HepG2 (cell line): Measurements from ENCODE around the gene MYOM1. TPM values are rescaled to one million over a fixed set of nuclear protein-coding genes. Genes with fewer than 3 reads are reported as not detected.

ENCODE experiments used
- CAMTA2 ChIP-seq: sonication (generic); formaldehyde crosslinking; IDR thresholded peaks from 2 replicates; pipeline ENCODE4 v1.4.0; 2020; ENCODE audit warnings: mild to moderate bottlenecking, missing genetic modification reagents, borderline replicate concordance
- CBFB ChIP-seq: sonication (generic); formaldehyde crosslinking; IDR thresholded peaks from 2 replicates; pipeline ENCODE4 v1.4.0; 2020; ENCODE audit warnings: missing genetic modification reagents
- EED ChIP-seq: sonication (generic); formaldehyde crosslinking; IDR thresholded peaks from 2 replicates; pipeline ENCODE4 v1.5.0; 2020; ENCODE audit warnings: mild to moderate bottlenecking, missing genetic modification reagents
- RXRB ChIP-seq: IDR thresholded peaks from 2 replicates; pipeline ENCODE4 v1.6.1; 2016; ENCODE audit warnings: borderline replicate concordance, missing genetic modification reagents, missing compliant biosample characterization
- SCMH1 ChIP-seq: sonication (generic); formaldehyde crosslinking; IDR thresholded peaks from 2 replicates; pipeline ENCODE4 v1.9.0; 2021; ENCODE audit warnings: missing genetic modification reagents, mild to moderate bottlenecking, borderline replicate concordance
- TEAD3 ChIP-seq: optimal IDR thresholded peaks from 2 replicates; pipeline ENCODE3; 2016; ENCODE audit warnings: borderline replicate concordance
- TOE1 ChIP-seq: sonication (generic); formaldehyde crosslinking; IDR thresholded peaks from 2 replicates; pipeline ENCODE4 v1.4.0; 2020; ENCODE audit warnings: mild to moderate bottlenecking, missing genetic modification reagents
- ZBTB7B ChIP-seq: sonication (generic); formaldehyde crosslinking; IDR thresholded peaks from 2 replicates; pipeline ENCODE4 v1.4.0; 2020; ENCODE audit warnings: missing genetic modification reagents
- ZFY ChIP-seq: sonication (generic); formaldehyde crosslinking; IDR thresholded peaks from 2 replicates; pipeline ENCODE4 v1.4.0; 2020; ENCODE audit warnings: missing genetic modification reagents
- ZMYM3 ChIP-seq: sonication (generic); formaldehyde crosslinking; IDR thresholded peaks from 2 replicates; pipeline ENCODE4 v1.5.1; 2020; ENCODE audit warnings: mild to moderate bottlenecking, missing genetic modification reagents
- ZNF292 ChIP-seq: sonication (generic); formaldehyde crosslinking; IDR thresholded peaks from 2 replicates; pipeline ENCODE4 v1.8.1; 2022; ENCODE audit warnings: mild to moderate bottlenecking, low read depth, missing genetic modification reagents, borderline replicate concordance
- ZNF331 ChIP-seq: sonication (generic); formaldehyde crosslinking; IDR thresholded peaks from 2 replicates; pipeline ENCODE4 v1.4.0; 2020; ENCODE audit warnings: missing genetic modification reagents
- ZNF33B ChIP-seq: sonication (generic); formaldehyde crosslinking; IDR thresholded peaks from 2 replicates; pipeline ENCODE4 v1.5.1; 2020; ENCODE audit warnings: mild to moderate bottlenecking, missing genetic modification reagents
- ZNF605 ChIP-seq: sonication (generic); formaldehyde crosslinking; IDR thresholded peaks from 2 replicates; pipeline ENCODE4 v1.8.0; 2022; ENCODE audit warnings: mild to moderate bottlenecking, missing genetic modification reagents
- ZNF776 ChIP-seq: sonication (generic); formaldehyde crosslinking; IDR thresholded peaks from 2 replicates; pipeline ENCODE4 v1.4.0; 2020; ENCODE audit warnings: mild to moderate bottlenecking, missing genetic modification reagents
- ZSCAN31 ChIP-seq: sonication (generic); formaldehyde crosslinking; IDR thresholded peaks from 2 replicates; pipeline ENCODE4 v1.5.0; 2020; ENCODE audit warnings: low read depth, mild to moderate bottlenecking, missing genetic modification reagents
- polyA plus RNA-seq, 8 experiments: library from polyadenylated mRNA; depleted of rRNA in 3 of 8; stranded (reverse) in 7 of 8; unstranded in 1 of 8; fragments of >200 nt; fragmentation: Illumina TruSeq in 4 of 8; extraction: Trizol in 4 of 8; gene quantifications; 2 replicates each; pipeline versions ENCODE4 v1.2.1 to v1.2.3, GENCODE V29; 2011 to 2016; ENCODE audit warnings: low read depth in 4 of 8, missing spikeins in 1 of 8, mixed read lengths in 1 of 8; ENCODE audit not compliant: insufficient read depth in 1 of 8
- total RNA-seq, 5 experiments: library from RNA; depleted of rRNA; stranded (reverse); fragments of >200 nt; fragmentation: Illumina TruSeq; extraction: Trizol; gene quantifications; 2 replicates each; pipeline ENCODE4 v1.2.3, GENCODE V29; 2016; ENCODE audit warnings: low read depth in 1 of 5
- TF ChIP-seq, protein P1 (sequence below): sonication (generic); formaldehyde crosslinking; IDR thresholded peaks from 2 replicates; pipeline ENCODE4 v1.5.0; 2020; ENCODE audit warnings: mild to moderate bottlenecking, missing genetic modification reagents, borderline replicate concordance
- TF ChIP-seq, protein P2 (sequence below): sonication (generic); formaldehyde crosslinking; IDR thresholded peaks from 2 replicates; pipeline ENCODE4 v1.8.1; 2023; ENCODE audit warnings: missing genetic modification reagents, inconsistent platforms, borderline replicate concordance
- TF ChIP-seq, protein P3 (sequence below), 2 experiments: sonication (generic) in 1 of 2; formaldehyde crosslinking in 1 of 2; IDR thresholded peaks; 2 replicates each; pipeline versions ENCODE4 v1.4.0 to v1.6.1; 2016 to 2020; ENCODE audit warnings: borderline replicate concordance in 1 of 2, low read depth in 1 of 2, mild to moderate bottlenecking in 1 of 2, missing genetic modification reagents in 1 of 2
- TF ChIP-seq, protein P4 (sequence below): sonication (generic); formaldehyde crosslinking; conservative IDR thresholded peaks from 2 replicates; pipeline ENCODE4 v1.5.0; 2020; ENCODE audit warnings: missing genetic modification reagents

MYOM1 gene
- total and polyA plus RNA-seq, 2 of the 13 experiments (the other 11 are each of a cell fraction or from before 2014, with no cell fraction given), result 0.46 to 0.98 TPM

DNA sequence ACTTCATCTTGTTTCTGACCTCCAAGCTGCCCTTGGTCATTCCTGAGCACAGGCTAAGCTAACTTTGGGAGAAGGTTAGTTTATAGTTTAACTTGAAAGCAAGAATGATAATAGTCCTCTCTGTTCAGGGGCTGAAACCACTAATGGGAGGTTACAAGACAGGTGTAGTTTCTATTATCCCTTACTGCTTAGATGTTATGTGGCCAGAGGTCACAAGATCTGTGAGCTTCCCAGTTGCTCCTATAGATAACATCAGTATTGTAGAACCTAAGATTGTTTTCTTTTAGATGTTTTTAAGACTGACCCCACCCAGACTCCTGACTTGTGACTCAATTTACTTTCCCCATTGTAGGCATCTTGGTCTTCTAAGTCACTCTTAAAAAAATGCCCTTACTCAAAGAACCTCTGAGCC is 112.0 kb downstream of the MYOM1 start (continued):
- TF ChIP-seq, protein P1, sequence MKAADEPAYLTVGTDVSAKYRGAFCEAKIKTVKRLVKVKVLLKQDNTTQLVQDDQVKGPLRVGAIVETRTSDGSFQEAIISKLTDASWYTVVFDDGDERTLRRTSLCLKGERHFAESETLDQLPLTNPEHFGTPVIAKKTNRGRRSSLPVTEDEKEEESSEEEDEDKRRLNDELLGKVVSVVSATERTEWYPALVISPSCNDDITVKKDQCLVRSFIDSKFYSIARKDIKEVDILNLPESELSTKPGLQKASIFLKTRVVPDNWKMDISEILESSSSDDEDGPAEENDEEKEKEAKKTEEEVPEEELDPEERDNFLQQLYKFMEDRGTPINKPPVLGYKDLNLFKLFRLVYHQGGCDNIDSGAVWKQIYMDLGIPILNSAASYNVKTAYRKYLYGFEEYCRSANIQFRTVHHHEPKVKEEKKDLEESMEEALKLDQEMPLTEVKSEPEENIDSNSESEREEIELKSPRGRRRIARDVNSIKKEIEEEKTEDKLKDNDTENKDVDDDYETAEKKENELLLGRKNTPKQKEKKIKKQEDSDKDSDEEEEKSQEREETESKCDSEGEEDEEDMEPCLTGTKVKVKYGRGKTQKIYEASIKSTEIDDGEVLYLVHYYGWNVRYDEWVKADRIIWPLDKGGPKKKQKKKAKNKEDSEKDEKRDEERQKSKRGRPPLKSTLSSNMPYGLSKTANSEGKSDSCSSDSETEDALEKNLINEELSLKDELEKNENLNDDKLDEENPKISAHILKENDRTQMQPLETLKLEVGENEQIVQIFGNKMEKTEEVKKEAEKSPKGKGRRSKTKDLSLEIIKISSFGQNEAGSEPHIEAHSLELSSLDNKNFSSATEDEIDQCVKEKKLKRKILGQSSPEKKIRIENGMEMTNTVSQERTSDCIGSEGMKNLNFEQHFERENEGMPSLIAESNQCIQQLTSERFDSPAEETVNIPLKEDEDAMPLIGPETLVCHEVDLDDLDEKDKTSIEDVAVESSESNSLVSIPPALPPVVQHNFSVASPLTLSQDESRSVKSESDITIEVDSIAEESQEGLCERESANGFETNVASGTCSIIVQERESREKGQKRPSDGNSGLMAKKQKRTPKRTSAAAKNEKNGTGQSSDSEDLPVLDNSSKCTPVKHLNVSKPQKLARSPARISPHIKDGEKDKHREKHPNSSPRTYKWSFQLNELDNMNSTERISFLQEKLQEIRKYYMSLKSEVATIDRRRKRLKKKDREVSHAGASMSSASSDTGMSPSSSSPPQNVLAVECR (CRISPR knock-in tag), result no peak
- no peak for TF ChIP-seq ZNF776
- TF ChIP-seq, protein P2, sequence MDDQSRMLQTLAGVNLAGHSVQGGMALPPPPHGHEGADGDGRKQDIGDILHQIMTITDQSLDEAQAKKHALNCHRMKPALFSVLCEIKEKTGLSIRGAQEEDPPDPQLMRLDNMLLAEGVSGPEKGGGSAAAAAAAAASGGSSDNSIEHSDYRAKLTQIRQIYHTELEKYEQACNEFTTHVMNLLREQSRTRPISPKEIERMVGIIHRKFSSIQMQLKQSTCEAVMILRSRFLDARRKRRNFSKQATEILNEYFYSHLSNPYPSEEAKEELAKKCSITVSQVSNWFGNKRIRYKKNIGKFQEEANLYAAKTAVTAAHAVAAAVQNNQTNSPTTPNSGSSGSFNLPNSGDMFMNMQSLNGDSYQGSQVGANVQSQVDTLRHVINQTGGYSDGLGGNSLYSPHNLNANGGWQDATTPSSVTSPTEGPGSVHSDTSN (CRISPR knock-in tag), result no peak
- TF ChIP-seq ZMYM3 (CRISPR knock-in tag), result no peak
- 0 out of 2 replicates have a peak, but pooled peaks have one; percentile 38 for TF ChIP-seq CBFB (CRISPR knock-in tag)
- TF ChIP-seq ZBTB7B (CRISPR knock-in tag), result no peak
- TF ChIP-seq ZNF33B (CRISPR knock-in tag), result no peak
- peak; percentile 65; the same call in 1 of the 2 replicates for TF ChIP-seq RXRB (CRISPR knock-in tag)
- TF ChIP-seq CAMTA2 (CRISPR knock-in tag), result no peak
- TF ChIP-seq EED (CRISPR knock-in tag), result no peak
- TF ChIP-seq ZNF292 (CRISPR knock-in tag), result no peak
- TF ChIP-seq TEAD3, result peak; percentile 33
- no peak for TF ChIP-seq SCMH1 (CRISPR knock-in tag)
- no peak for TF ChIP-seq ZNF331 (CRISPR knock-in tag)
- no peak for TF ChIP-seq TOE1 (CRISPR knock-in tag)
- no peak for TF ChIP-seq ZFY
- no peak for TF ChIP-seq ZSCAN31 (CRISPR knock-in tag)
- TF ChIP-seq, protein P3, sequence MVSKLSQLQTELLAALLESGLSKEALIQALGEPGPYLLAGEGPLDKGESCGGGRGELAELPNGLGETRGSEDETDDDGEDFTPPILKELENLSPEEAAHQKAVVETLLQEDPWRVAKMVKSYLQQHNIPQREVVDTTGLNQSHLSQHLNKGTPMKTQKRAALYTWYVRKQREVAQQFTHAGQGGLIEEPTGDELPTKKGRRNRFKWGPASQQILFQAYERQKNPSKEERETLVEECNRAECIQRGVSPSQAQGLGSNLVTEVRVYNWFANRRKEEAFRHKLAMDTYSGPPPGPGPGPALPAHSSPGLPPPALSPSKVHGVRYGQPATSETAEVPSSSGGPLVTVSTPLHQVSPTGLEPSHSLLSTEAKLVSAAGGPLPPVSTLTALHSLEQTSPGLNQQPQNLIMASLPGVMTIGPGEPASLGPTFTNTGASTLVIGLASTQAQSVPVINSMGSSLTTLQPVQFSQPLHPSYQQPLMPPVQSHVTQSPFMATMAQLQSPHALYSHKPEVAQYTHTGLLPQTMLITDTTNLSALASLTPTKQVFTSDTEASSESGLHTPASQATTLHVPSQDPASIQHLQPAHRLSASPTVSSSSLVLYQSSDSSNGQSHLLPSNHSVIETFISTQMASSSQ (IDR thresholded peaks at IDR 0.05; ENCODE audit: low read depth), result 0 out of 2 replicates have a peak, but pooled peaks have one; percentile 28
- TF ChIP-seq, protein P3 (CRISPR knock-in tag; IDR thresholded peaks at IDR 0.05; ENCODE audit: borderline replicate concordance), result no peak; the same call in 1 of the 2 replicates
- no peak for TF ChIP-seq ZNF605 (CRISPR knock-in tag)
- TF ChIP-seq, protein P4, sequence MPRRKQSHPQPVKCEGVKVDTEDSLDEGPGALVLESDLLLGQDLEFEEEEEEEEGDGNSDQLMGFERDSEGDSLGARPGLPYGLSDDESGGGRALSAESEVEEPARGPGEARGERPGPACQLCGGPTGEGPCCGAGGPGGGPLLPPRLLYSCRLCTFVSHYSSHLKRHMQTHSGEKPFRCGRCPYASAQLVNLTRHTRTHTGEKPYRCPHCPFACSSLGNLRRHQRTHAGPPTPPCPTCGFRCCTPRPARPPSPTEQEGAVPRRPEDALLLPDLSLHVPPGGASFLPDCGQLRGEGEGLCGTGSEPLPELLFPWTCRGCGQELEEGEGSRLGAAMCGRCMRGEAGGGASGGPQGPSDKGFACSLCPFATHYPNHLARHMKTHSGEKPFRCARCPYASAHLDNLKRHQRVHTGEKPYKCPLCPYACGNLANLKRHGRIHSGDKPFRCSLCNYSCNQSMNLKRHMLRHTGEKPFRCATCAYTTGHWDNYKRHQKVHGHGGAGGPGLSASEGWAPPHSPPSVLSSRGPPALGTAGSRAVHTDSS (CRISPR knock-in tag), result no peak
